PC-9 (cell line): Measurements from ENCODE around the gene NF1. TPM values are rescaled to one million over a fixed set of nuclear protein-coding genes. Genes with fewer than 3 reads are reported as not detected.

Experiments used
- BruUV-seq: library from RNA; stranded (reverse); fragments of 400-500 nt; replicated peaks from 2 replicates; lab custom pipeline; 2021; lab: Mats Ljungman, UMichigan
- CTCF ChIA-PET: fragments of 300-600 bp; sonication (Branson Sonifier 250); formaldehyde crosslinking; loops from one replicate; lab custom pipeline; 2022; ENCODE audit warnings: antibody characterized with exemption; lab: Charles Lee
- POLR2A ChIA-PET: fragments of 300-600 bp; sonication (Branson Sonifier 250); formaldehyde crosslinking; loops from one replicate; lab custom pipeline; 2022; ENCODE audit warnings: antibody characterized with exemption; ENCODE audit not compliant: unreplicated experiment; lab: Charles Lee
- DNase-seq, 2 experiments: peaks; one replicate each; pipeline versions ENCODE4 v3.0.0 to v3.0.0-alpha.2; 2015 to 2022; ENCODE audit warnings: mixed read lengths in 1 of 2
- H2AFZ ChIP-seq: fragments of 200-600 bp; sonication (generic); 2 replicates; pipeline ENCODE4 v1.8.1; 2017; ENCODE audit warnings: antibody characterized with exemption
- H3F3A ChIP-seq: fragments of 200-600 bp; sonication (generic); 2 replicates; pipeline ENCODE4 v1.8.1; 2017; ENCODE audit warnings: antibody characterized with exemption, mild to moderate bottlenecking, low read depth; ENCODE audit not compliant: insufficient read depth
- H3K27ac ChIP-seq: fragments of 200-600 bp; sonication (generic); 2 replicates; pipeline ENCODE4 v1.6.1; 2016; ENCODE audit warnings: mixed run types
- H3K27me3 ChIP-seq: fragments of 200-600 bp; sonication (generic); 2 replicates; pipeline ENCODE4 v1.6.1; 2016; ENCODE audit warnings: low read depth, mixed run types; ENCODE audit not compliant: insufficient read depth
- H3K36me3 ChIP-seq: fragments of 200-600 bp; sonication (generic); 2 replicates; pipeline ENCODE4 v1.6.1; 2016; ENCODE audit warnings: low read depth, mixed run types
- H3K4me1 ChIP-seq: fragments of 200-600 bp; sonication (generic); replicated peaks from 2 replicates; pipeline ENCODE4 v1.6.1; 2016; ENCODE audit warnings: mixed run types; ENCODE audit not compliant: insufficient read depth
- H3K4me2 ChIP-seq: fragments of 200-600 bp; sonication (generic); 2 replicates; pipeline ENCODE4 v1.6.1; 2017; ENCODE audit warnings: mixed run types
- H3K4me3 ChIP-seq: fragments of 200-600 bp; sonication (generic); 2 replicates; pipeline ENCODE4 v1.6.1; 2016; ENCODE audit warnings: mixed run types
- H3K79me2 ChIP-seq: fragments of 200-600 bp; sonication (generic); 2 replicates; pipeline ENCODE4 v1.6.1; 2017; ENCODE audit warnings: low read depth, mixed run types
- H3K9me2 ChIP-seq: fragments of 200-600 bp; sonication (generic); 2 replicates; pipeline ENCODE4 v1.8.1; 2017; ENCODE audit warnings: mild to moderate bottlenecking; ENCODE audit not compliant: insufficient read depth
- H3K9me3 ChIP-seq: fragments of 200-600 bp; sonication (generic); 2 replicates; pipeline ENCODE4 v1.8.1; 2016; ENCODE audit warnings: low read depth; ENCODE audit not compliant: insufficient read depth
- H4K20me1 ChIP-seq: fragments of 200-600 bp; sonication (generic); 2 replicates; pipeline ENCODE4 v1.8.1; 2017; ENCODE audit not compliant: insufficient read depth
- CTCF ChIP-seq: fragments of 200-600 bp; sonication (generic); conservative IDR thresholded peaks from 2 replicates; pipeline ENCODE4 v1.6.1; 2017; ENCODE audit warnings: mixed run types, antibody characterized with exemption, mild to moderate bottlenecking, moderate library complexity
- EZH2 ChIP-seq: fragments of 200-600 bp; sonication (generic); IDR thresholded peaks from 2 replicates; pipeline ENCODE4 v1.8.0; 2017; ENCODE audit warnings: antibody characterized with exemption, low read depth
- intact Hi-C: fragments of 100-400 bp; cut with micrococcal nuclease; formaldehyde crosslinking; loops from one replicate; pipeline ENCODE4 v1.10.0; 2022; ENCODE audit not compliant: unreplicated experiment
- total RNA-seq: library from RNA; stranded (reverse); gene quantifications from 2 replicates; pipeline ENCODE4 v1.2.3, GENCODE V29; 2021

The NF1 gene
- total RNA-seq, 1 experiment from 2014 or later: 61.0 TPM

GRCh38 chr17:31405890-31406371, 311.2 kb downstream of the NF1 start:
- H3K27ac ChIP-seq: no peak overlapping the region
- CTCF ChIA-PET: no interaction called here
- no TSS peak for BruUV-seq

GRCh38 chr17:31408586-31408985, 313.8 kb downstream of the NF1 start:
- Histone ChIP-seq H3K4me1 (no peaks in the 10 kb centered on the region), H3K4me3 (no peak overlapping the region), H3K9me3 (no peaks in the 10 kb centered on the region), H3K27ac (no peak overlapping the region), H3F3A (no peaks in the 10 kb centered on the region), H3K79me2 (no peaks in the 10 kb centered on the region), H3K36me3 (no peaks in the 10 kb centered on the region), H3K27me3 (peaks cover 19% of the 10 kb centered on the region; the same call in 1 of the 2 replicates), H3K4me2 (no peak overlapping the region), H2AFZ (no peak overlapping the region), H4K20me1 (no peaks in the 10 kb centered on the region), H3K9me2 (no peaks in the 10 kb centered on the region)
- ChIA-PET POLR2A (no interaction called here), CTCF (no interaction called here)
- no TSS peak for BruUV-seq
- no peak for DNase-seq
- intact Hi-C loops: no loop called here
- TF ChIP-seq EZH2: no peak
- TF ChIP-seq CTCF: no peak

More at GRCh38 chr17:31405890-31406371, 311.2 kb downstream of the NF1 start:
- Histone ChIP-seq H2AFZ (no peak overlapping the region), H3K79me2 (no peaks in the 10 kb centered on the region), H3K9me2 (no peaks in the 10 kb centered on the region), H4K20me1 (no peaks in the 10 kb centered on the region), H3K9me3 (no peaks in the 10 kb centered on the region), H3K4me1 (no peaks in the 10 kb centered on the region), H3K4me2 (no peak overlapping the region), H3K27me3 (no peaks in the 10 kb centered on the region), H3K36me3 (no peaks in the 10 kb centered on the region), H3K4me3 (no peak overlapping the region), H3F3A (no peaks in the 10 kb centered on the region)
- no peak for TF ChIP-seq EZH2
- TF ChIP-seq CTCF: no peak
- DNase-seq: no peak
- POLR2A ChIA-PET: interaction anchor here (0.6 to 0.7 kb wide), 2 partner anchors 25 to 496 kb away, joined by 3 to 4 read pairs; no protein-coding TSS in a partner anchor
- intact Hi-C loops: no loop called here

GRCh38 chr17:31411707-31412285, 317.0 kb downstream of the NF1 start:
- no TSS peak for BruUV-seq
- POLR2A ChIA-PET: interaction anchor here (0.7 kb wide), 1 partner anchor 99 kb away, joined by 6 read pairs; no protein-coding TSS in a partner anchor
- H3F3A ChIP-seq: no peaks in the 10 kb centered on the region
- CTCF ChIA-PET: no interaction called here
- intact Hi-C loops: no loop called here
- peaks cover 25% of the 10 kb centered on the region for H3K27me3 ChIP-seq
- no peak for TF ChIP-seq CTCF
- no peak for TF ChIP-seq EZH2
- H3K36me3 ChIP-seq: no peaks in the 10 kb centered on the region
- H3K4me1 ChIP-seq: no peaks in the 10 kb centered on the region
- no peak overlapping the region for H2AFZ ChIP-seq
- H3K4me2 ChIP-seq: no peak overlapping the region
- H4K20me1 ChIP-seq: no peaks in the 10 kb centered on the region
- no peaks in the 10 kb centered on the region for H3K9me2 ChIP-seq
- H3K27ac ChIP-seq: no peak overlapping the region
- H3K79me2 ChIP-seq: no peaks in the 10 kb centered on the region
- no peak for DNase-seq
- no peaks in the 10 kb centered on the region for H3K9me3 ChIP-seq
- no peak overlapping the region for H3K4me3 ChIP-seq
